HG02759 (cell line): ENCODE measurements around the gene CCDC127.
"Not testable (repeated sequence)": the region's sequence is repeated elsewhere in the genome, so short reads cannot be mapped to it uniquely, and the experiment has no call there.

ENCODE experiments used
- ATAC-seq: cut with Tn5 transposase; IDR thresholded peaks from one replicate; pipeline ENCODE4 v1.9.1; 2021; ENCODE audit warnings: mild to moderate bottlenecking, moderate library complexity; ENCODE audit not compliant: unreplicated experiment

Gene CCDC127

DNA sequence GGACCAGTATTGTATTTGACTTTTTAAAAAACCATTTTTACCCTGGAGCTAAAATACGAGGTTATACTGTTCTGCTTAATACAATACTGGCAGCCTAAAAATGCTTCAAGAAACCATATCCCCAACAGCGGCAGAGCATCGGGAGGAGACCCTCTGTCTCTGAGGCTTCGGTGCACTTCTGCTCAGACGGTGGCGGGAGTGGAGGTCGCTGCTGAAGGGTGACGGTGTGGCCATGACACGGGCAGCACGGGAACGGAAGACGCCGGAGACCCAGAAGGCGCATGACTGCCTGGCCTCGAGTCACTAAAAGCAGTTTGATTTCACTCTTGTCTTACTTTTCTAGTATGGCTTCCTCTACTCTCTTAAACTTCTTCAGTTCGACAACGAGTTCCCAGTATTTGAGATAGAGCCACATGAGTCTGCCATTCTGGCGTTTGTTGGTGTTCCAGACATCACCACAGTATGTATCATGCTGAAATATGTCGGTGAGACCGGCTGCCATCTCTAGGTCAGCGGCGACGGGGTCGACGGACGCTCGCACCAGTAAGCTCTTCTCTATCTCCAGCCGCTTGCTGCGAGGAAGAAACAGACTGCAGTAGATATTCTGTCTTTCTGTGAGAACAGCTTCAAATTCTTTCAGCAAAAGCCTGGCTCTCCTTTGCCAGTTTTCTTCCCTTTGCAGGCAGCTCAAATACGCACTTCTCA, 12.8 kb downstream of the CCDC127 start:
- no peak for ATAC-seq

DNA sequence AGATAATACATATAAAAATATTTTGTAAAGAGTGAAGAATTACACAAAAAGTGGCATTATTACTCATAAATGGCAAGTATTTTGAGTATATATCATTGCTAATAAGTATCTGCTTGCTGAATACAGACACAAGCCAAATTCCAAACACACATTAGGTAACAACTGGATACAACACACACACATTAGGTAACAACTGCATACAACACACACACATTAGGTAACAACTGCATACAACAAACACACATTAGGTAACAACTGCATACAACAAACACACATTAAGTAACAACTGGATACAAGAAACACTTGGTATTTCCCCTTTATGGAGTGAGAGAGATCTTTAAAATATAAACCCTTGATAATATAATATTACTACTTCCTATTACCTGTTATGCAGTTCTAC, 13.5 kb downstream of the CCDC127 start:
- no peak for ATAC-seq

DNA sequence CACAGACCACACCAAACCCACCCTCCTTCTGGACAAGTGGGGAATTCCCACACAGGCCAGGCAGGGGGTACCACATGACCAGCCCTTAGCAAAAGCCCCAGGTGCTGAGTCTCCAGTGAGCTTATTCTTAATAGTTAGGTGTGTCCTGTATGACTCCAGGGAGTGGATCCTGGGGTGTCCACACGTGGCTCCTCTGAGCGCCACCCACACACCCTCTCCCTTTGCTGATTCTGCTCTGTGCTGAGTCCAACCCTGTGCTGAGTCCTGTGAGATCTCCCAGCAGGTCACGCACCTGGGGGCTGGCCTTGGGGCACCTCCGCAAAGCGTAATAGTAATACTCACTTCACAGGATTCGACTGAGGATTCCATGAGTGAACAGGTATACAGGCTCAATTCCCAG, 14.0 kb downstream of the CCDC127 start:
- ATAC-seq: no peak

DNA sequence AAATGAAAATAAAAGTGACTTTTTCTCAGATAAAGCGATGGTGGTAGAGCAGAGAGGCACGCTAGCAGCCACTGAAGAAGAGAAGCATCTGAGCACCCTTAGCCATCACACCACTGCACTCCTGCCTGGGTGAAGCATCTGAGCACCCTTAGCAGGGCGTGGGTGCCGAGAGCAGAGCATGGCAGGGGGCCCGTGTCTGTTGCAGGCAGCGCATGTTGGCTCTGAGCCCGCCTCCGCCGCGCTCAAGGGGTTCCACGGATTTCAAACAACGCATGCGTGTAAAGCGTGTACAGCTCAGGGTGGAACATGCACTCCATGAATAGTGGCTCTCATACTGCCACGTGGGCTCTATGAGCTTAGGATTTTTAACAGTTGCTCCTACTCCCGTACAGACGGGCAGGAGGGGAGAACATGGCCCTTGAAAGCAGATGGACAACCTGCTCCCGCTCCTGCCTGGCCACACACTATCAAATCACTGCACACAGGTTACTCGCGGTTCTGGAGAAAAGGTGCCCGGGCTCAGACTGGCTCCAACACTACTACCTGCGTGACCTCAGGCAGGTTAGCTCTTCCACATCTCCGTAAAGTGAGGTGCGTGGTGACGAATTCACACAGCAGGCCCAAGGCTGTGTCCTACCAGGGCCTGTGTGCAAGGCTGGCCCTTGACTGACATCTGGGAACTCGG, 14.6 kb downstream of the CCDC127 start:
- ATAC-seq: no peak

DNA sequence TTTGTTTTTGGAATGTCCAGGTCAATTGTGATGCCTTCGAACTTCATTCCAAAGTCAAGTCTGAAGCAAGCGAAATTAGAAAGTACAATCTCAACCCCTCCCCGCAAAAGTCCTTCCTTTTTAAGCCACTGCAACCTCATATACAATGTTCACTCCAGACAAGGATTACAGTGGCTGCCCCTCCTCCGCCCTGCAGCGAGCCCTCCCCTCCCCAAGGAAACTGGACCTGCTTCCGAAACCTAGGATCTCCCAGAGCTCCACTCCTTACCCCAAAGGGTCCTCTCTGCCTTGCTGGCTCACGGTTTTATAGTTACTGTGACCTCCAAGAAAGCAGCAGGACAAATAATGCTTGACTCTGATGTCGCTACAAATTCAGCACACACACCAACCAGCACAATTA, 16.3 kb downstream of the CCDC127 start:
- ATAC-seq: no peak

DNA sequence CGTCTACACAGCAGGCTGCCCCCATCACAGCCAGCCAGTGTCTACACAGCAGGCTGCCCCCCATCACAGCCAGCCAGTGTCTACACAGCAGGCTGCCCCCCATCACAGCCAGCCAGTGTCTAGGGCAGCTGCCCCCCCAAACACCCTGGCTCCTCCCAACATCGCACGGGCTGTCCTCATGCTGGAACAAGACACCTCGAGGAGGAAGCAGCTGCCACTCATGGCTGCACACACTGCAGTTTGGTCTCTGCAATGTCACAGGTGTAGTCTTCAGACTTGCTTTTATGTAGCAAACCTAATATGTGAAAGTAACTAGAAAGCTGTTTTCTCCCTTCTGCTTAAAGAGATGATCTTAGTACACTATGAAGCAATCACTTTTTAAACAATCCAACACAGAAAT, 17.0 kb downstream of the CCDC127 start:
- no peak for ATAC-seq

DNA sequence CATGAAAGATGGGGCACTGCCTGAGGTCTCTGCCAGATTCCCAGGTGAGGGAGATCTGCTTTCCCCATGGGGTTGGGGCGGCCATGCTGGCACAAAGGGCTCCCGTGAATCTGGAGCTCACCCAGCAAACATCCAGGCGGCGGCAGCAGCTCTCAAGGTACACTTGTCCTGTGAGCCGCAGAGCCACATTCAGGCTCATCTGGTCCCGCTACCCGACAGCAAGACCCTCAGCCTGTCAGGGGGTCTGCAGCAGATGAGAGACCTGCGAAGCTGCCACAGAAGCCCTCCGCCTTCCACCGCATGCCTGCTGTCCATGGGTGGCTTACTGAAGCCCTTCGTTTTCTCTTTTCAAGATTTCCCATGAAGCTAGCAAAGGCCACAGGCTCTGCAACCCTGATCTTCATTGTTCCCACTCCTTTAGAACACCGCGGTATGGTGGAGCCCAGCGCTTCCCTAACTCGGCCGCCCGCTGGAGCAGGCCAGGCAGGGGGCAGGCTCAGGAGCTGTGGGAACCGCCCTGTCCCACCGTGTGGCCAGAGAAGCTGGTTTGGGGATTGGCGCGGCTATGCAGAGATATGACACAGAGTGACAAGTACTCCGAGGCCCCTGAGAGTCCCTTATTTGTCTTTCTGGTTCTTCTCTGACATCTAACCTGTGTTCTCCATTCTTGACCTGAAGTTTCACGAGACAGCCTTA, 17.9 kb downstream of the CCDC127 start:
- ATAC-seq: no peak

DNA sequence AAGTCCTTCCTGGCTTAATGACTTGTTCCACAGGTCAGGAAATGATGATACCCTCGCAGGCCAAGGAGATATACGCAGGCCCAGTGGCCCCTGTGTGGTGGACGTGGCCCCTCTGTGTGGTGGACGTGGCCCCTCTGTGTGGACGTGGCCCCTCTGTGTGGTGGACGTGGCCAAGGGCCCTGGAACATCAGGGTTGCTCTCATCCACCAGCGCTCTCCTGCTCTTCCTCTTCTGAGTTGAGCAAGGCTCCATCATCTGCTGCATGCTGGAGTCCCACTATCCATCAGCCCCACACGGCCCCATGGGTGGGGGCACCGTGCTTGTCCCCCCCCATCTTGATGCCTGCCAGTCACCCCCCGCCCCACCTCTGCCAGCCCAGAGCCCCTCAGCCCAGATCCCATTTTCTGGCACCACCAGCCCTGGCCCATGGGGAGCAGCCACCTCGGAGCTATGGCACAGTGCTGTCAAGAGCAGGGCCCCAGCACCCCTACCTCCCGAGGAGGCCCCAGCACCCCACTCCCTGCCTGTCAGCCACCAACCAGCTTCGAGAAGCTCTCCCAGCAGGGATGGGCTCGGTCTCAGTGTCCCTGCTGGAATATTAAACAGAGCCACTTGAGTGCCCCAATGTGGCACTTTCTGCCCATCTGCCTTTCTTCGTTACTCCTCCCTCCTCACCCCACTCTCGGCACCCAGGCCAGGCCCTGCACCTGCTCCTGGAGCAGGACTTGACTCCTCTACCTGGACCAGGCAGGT, 18.6 kb downstream of the CCDC127 start:
- no peak for ATAC-seq

DNA sequence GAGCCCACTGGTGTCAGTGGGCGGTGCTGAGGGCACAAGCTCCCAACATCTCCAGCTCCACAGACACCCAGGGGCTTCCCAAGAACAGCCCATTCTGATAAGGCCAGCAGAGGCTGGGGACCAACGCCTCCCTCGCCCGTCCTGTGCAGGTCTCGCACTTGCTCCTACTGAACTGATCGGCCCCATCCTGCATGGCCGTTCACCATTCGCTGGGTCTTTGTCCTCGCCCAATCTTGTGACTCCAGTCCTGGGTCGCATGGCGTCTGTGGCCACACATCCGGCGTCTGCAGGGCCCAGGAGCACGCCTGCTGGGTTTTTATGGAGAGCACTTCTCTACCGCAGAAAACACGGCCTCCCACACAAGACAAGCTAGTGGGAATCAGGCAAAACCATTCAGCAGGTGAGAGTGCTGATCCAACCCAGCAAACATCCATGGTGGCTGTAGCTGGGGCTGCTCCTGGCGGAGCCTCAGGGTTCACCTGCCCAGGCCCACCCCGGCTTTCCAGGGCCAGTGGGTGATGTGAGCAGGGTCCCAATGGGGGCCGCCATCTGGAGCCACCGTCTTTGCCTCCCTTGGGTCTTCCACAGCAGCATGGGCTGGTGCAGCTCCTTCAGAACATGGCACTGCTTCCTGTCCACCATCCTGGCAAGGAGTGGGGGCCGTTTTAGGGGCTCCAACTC, 19.3 kb downstream of the CCDC127 start:
- no peak for ATAC-seq

DNA sequence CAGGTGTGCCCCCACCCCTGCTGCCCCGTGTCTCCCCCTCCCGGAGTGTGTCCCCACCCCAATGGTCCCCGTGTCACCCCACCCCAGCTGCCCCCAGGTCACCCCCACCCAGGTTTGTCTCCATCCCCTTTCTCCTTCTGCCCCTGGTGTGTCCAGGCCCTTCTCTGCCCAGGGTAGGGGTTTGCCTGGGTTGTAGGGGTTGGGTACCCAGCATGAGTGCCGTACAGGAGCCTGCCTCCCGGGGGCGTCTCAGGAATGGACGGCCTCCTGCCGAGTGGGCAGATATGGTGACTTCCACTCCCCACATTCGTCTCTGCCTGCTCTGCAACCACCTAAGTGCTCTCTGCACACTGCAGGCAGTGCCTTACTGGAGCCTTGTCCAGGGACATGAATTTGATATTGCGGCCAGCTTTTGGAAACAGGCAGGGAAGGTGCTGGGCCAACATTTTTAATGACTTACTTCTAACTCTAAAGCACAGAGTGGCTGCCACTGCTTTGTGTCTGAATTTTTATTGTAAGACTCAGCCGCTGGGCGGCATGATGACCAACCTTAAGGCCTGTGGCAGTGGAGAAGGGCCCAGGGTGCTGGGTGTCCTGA, 20.0 kb downstream of the CCDC127 start:
- ATAC-seq: no peak

DNA sequence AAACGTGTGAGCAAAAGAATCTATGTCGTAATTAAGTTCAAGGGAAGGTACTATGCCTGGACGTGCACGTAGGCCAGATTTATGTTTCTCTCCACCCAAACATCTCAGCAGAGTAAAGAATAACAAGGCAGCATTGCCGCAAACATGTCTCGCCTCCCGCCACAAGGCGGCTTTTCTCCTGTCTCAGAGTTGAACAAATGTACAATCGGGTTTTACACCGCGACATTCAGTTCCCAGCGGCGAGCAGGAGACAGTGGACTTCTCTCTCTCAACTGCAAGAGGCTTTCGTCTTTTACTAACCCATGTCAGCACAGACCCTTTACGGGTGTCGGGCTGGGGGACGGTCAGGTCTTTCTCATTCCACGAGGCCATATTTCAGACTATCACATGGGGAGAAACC, 20.9 kb downstream of the CCDC127 start:
- not testable (repeated sequence) for ATAC-seq

DNA sequence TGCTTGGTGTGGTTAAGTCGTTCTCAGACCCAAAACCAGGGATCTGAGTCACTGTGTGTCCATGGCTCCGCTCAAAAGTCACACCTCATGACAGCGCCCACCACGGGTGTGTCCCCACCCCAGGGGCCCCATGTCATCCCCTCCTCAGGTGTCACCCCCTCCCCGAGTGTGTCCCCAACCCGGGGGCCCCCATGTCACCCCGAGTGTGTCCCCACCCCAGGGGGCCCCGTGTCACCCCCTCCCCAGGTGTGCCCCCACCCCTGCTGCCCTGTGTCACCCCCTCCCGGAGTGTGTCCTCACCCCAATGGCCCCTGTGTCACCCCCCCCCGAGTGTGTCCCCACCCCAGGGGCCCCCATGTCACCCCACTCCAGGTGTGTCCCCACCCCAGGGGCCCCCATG, 21.6 kb downstream of the CCDC127 start:
- ATAC-seq: no peak

DNA sequence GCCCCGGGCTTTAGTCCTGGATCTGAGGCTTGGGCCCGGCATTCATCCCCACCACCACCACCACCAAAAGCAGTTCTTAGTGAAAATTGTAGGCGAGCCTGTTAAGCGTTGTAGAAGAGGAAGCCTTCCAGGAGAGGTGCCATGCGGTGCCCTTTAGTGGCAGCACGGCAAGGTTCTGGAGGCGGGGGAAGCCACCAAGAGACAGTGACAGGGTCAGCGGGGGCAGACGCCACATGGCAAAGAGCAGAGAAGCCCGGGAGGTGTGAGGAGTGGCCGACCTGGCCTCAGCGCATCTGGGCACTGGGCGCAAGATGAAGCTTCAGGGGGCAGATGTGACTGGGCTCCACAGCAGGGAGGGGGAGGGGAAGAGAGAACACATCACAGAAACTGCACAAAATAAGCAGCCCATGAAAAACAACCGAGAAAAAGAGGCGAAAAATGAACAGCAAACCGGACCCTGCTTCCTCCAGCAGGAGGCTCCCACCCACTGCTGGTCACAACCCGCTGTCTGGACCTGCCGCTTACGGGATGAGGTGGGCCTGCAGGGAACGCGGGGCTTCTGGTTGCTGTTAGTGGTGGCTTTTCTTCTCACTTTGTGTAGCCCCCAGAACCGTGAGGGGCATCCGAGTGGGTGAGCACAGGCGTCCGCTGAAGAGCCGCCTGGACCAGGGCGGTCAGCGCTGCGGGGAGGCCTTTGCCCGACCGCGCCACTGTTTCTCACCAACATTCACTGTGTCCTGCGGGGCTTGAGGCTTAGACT, 22.4 kb downstream of the CCDC127 start:
- no peak for ATAC-seq

DNA sequence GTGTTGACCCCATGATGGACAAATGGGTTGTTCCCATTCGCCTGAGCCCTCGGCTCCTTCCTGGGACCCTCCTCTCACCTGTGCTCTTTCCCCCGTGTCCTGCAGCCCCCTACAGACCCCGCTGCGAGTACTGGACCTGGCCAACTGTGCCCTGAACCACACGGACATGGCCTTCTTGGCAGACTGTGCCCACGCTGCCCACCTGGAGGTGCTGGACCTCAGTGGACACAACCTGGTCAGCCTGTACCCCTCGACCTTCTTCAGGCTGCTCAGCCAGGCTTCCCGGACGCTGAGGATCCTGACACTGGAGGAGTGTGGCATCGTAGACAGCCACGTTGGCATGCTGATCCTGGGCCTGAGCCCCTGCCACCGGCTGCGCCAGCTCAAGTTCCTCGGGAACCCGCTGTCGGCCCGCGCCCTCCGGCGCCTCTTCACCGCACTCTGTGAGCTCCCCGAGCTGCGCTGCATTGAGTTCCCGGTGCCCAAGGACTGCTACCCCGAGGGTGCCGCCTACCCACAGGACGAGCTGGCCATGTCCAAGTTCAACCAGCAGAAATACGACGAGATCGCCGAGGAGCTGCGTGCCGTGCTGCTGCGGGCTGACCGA, 23.2 kb downstream of the CCDC127 start:
- no peak for ATAC-seq

DNA sequence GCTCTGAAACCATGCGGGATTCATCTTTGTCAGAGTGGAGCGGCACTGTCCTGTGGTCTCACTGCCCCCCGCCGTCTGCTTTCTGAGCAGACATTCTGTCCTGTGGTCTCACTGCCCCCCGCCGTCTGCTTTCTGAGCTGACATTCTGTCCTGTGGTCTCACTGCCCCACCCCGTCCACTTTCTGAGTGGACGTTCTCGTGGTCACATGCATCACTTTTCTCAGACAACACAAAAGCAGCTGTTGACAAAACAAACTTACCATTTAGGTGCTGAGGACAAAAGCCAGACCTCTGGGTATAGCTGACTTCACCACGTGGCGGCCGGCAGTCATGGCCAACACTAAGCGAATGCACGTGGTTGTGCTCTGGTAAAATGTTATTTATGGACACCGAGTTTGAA, 23.9 kb downstream of the CCDC127 start:
- no peak for ATAC-seq

DNA sequence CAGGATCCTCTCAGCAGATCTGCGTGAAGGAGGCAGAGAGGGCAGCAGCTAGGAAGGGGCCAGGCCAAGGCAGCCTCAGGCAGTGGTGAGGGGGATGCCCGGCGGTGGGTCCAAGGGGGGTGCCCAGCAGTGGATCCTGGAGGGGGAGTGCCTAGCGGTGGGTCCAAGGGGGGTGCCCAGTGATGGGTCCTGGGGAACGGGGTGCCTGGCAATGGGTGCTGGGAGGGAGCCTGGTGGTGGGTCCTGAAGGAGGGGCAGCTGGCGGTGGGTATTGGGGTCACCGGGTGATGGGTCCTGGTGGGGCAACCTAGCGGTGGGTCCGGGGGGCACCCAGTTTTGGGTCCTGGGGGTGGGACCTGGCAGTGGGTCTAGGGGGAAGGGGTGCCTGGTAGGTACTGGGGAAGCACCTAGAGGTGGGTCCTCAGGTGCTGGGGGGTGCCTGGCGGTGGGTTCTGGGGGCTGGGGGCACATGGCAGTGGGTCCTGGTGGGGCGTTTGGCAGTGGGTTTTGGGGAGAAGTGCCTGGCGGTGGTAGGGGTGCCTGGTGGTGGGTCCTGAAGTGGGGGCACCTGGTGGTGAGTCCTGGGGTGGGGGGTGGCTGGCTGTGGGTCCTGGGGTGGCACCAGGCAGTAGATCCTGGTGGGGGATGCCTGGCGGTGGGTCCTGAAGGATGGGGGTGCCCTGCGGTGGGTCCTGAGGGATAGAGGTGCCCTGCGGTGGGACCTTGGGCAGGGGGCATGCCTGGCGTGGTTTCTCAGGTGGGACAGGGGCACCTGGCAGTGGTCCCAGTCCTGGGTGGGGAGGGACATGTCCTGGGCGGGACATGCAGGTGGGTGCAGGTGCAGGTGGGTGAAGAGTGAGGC, 24.8 kb downstream of the CCDC127 start:
- ATAC-seq: no peak

DNA sequence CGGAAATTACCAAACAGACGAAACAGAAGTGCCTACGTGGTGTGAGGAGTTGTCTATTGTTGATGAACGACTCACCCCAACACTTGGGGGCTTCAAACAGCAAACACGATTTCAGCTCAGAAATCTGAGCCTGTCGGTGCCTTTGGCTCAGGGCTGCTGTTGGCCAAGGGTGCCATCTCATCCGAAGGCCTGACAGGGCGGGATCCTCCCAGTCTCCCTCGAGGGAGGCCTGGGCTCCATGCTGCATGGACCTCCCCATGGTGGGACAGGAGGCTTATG, 25.3 kb downstream of the CCDC127 start:
- ATAC-seq: no peak

DNA sequence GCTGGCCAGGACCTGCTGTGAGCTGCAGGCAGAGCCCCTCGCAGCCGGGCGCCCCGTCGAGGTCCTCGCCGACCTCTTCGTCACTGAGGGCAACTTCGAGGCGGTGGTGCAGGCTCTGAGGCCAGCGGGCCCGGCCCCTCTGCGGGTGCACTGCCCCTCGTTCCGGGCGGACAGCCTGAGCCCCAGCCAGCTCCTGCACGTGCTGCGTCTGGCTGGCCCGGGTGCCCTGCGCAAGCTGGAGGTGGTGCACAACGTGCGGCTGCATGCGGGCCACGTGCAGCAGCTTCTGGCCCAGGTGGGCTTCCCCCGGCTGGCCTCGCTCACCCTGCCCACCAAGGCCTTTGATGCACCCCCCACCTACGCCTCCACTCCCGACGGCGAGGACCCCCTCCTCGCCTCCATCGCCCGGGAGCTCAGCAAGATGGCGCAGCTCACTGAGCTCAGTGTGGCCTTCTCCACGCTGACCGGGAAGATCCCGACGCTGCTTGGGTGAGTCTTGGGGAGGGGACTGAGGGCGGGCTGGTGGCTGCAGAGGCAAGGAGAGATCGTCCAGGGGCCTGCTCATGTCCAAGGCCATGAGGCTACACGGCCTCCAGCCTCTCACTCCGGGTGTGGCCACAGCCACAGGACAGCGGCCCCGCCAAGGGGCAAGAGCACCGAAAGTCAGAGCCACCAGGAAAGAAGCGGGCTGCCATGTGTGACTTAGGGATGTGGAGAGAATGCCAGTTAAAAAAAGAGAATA, 25.8 kb downstream of the CCDC127 start:
- no peak for ATAC-seq
